GM19438 (cell line): Measurements from ENCODE around the gene TRIL.

ENCODE experiments used
- ATAC-seq: cut with Tn5 transposase; IDR thresholded peaks from one replicate; pipeline ENCODE4 v1.9.1; 2021; ENCODE audit warnings: low read depth; ENCODE audit not compliant: unreplicated experiment

Gene TRIL

GRCh38 chr7:28942168-28942567 is 16.0 kb downstream of the TRIL start:
- no peak for ATAC-seq

DNA sequence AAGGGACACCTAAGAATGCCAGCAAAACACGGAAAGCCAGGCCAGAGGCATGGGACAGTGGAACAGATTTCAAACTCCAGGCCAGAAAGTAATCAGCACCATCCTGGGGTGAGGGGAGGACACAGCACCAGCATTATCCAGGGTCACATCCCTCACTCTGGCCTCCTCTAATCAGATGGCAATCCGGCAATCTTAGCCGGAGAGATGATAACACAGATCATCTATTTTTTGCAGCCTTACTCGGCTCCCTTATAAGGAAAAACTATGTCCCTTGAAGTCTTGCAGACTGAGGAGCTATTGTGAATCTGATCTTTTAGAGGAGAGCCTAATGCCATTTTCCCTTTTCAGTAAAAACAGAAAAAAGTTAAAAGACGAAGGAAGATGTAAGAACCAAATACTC is 16.5 kb downstream of the TRIL start:
- no peak for ATAC-seq

GRCh38 chr7:28940741-28941384 is 17.3 kb downstream of the TRIL start:
- ATAC-seq: no peak

DNA sequence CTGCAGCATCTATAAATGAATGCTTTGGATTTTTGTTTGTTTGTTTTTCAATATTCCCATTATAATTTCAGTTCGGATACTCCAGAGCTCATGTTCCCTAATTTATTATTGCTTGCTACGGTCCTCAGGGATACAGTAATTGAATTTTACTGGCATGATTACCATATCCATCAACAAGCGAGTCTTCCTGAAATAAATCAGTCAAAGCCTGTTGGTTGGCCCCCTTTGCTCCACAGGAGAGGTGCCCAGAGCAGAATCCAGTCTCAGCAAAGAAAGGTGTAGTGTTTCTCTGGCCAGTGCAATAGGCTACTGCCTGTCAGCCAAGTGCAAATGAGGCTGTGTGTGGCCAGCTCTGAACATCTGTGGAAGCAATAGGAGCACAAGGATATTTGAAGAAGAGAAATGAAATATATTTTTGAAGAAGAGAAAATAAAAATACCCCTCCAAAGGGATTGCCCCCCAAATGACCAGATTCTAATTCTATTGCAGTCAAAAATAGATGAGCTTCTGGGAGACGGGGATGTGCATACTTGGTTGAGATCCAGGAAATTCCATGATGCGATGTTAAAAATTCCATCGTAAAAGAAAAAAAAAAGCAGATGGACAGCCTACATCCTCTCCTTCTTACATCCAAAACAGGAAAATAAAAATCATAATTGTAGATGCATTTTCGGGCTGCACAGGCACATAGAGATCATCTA is 18.1 kb downstream of the TRIL start:
- no peak for ATAC-seq

DNA sequence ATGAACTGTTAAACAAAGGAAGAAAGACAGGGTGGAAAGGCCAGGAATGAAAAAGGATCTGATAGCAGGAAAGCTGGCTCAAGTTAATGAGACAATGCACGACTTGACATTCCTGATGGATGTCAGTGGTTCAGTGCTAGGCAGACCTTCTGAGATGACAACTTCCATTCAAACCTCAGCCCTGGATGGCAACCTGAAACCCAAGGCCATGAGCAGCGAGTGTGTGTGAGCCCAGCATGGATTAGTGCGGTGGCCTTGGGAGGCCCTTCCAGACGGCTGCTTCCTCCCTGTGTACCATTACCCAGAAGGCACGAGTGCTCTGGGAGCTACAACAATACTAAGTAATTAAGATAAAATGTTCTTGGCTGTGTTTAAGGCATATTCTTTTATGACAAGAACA is 18.8 kb downstream of the TRIL start:
- no peak for ATAC-seq

DNA sequence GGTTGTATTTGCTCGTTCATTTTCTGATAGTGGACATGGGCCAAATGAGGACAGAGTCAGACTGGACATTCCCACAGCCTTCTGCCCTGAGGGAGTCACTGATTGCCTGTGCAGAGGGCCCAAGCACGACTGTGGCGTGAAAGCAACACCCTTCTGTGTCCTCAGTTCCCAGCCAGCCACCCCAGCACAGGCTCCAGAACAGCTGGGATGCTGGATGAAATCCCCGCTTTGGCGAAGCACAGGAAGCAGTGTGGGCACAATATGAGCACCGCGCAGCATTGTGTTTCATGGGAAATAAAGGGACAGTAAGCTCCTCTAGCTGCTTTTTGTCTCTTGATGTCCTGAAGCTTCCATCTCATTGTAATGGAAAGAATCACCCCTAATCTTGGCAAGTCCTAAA is 20.5 kb downstream of the TRIL start:
- no peak for ATAC-seq

DNA sequence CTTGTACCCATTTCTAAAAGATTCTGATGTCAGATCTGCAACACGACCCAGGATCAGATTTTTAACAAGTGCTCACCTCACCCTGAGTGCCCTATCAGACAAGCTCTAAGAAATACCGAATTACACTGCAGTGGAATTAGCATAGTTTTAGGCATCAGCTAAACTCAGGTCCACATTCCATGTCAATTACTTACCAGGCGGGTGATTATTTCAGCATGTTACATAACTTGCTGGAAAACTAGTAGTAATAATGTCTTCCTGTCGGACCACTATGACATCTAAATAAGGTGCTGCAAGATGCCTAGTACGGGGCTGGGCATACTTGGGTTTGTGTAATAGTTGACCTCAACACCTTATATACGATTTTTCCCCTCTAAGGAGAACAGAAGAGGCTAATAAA is 21.0 kb downstream of the TRIL start:
- no peak for ATAC-seq

DNA sequence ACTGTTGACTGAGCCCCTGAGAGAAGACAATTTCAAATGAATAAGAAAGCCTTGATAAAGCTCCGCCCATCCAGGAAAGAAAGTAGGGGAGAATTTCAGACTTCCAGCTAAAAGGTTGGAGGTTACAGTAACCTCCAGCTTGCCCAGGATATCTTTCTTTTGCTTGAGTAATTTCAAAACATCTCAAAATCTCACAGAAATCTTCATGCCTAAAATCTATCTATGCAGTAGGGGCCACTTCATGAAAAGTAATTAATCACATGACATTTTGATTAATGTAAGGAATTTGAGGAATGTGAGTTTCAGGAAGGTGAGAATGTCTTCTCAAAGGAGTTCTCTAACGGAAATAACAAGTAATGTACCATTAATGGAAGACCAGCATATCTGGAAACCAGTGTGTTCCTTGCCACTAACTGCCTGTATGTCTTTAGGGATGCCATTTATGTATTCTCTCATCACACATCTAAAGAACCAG is 24.2 kb downstream of the TRIL start:
- no peak for ATAC-seq

DNA sequence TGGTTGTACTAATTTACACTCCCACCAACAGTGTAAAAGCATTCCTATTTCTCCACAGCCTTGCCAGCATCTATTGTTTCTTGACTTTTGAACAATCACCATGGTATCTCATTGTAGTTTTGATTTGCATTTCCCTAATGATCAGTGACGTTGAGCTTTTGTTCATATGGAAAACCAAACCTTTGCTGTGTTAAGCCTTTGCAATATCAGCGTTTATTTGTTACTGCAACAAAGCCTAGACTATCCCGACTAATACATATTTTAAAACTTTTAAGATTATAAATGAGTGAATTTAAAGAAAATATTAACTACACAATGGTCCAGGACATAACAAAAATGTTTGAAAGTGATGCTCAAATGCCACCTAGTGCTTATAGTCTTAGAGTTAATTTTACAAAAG is 26.6 kb downstream of the TRIL start:
- ATAC-seq: no peak

- ATAC-seq: peak; percentile 88
These were observed 31.1 kb downstream of the TRIL start for GRCh38 chr7:28926871-28927597.

- no peak for ATAC-seq
These were observed 35.4 kb downstream of the TRIL start for GRCh38 chr7:28922624-28923331.

DNA sequence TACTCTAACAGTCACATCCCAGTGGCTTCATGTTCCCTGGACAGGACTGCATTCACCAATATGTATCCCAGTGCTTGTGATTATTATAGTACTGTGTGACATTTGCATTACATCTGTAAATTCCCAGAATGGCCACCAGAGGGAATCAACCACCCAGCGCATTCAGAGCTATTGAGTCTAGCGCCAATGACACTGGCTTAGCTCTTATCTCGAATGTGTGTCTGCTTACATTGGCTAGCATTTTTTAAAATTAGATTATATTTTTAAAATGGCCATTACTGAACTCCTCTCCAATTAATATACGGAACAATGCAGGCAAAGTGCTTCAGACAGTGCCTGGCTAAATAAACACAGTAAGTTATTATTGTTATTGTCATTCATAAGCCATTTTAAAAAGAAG is 36.3 kb downstream of the TRIL start:
- no peak for ATAC-seq

DNA sequence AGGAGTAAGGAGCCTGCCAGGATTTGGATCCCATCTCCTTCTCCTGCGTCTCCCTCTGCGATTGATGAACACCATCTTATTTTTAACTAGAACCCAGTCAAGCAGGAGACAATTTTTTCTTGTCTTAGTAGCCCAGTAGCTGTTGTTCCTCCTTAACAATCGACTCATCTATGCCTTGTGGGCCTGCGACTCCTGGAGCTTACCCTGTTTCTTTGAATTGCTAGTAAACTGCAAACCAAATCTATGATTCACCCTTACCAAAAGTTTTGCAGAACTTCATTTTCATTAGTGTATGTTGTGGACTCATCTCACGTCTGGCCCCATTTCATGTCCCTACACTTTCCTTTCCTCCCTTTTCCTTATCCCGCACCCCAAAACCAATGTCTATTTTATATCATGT is 37.7 kb downstream of the TRIL start:
- no peak for ATAC-seq

DNA sequence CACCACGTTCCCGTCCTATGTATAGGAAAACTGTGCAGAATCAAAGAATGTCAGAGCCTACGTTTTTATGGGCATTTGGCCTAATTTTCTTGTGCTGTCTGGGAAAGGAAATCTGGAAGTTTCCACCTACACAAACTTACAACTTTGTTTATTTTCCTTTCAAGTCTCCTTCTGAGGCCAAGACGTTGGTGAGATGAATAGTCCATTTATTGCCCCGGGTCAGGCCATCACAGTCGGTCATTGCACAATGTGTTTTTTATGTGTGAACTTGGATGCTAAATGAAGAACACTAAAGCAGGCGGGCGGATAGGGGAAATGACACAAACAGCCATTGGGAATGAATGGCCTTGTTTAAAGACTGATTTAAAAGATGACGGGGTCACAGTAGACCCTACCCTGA is 38.6 kb downstream of the TRIL start:
- no peak for ATAC-seq

DNA sequence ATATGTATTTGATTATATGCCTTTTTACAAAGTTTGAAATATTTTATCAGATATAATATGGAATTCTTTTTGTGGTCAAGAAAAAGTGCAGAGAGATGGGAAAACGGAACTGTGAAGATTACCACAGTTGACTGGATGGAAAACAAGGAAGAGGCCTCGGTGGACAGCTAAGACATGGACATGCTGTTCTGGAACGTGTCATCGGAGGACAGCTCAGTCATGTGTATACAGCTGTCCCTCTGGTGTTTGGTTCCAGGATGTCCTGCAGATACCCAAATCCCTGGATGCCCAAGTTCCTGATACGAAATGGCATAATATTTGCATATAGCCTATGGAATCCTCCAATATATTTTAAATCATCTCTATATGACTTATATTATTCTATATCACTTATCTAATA is 49.4 kb downstream of the TRIL start:
- ATAC-seq: no peak

DNA sequence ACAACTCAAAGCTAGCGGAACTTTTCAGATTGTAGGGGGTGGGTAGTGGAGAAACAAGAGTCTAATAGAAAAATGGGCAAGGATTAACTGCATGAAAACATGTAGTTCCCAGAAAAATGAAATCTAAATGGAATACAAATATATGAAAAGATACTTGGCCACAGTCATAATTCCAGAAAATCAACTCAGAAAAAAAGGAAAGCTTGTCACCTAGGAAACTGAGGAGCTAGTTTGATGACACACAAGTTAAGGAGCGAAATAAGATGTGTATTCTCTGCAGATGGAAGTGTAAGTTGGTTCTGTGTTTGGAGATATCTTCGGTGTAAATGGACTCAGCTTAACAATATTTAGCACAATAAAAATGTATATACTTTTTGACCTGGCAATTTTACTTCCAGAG is 52.7 kb downstream of the TRIL start:
- ATAC-seq: no peak

DNA sequence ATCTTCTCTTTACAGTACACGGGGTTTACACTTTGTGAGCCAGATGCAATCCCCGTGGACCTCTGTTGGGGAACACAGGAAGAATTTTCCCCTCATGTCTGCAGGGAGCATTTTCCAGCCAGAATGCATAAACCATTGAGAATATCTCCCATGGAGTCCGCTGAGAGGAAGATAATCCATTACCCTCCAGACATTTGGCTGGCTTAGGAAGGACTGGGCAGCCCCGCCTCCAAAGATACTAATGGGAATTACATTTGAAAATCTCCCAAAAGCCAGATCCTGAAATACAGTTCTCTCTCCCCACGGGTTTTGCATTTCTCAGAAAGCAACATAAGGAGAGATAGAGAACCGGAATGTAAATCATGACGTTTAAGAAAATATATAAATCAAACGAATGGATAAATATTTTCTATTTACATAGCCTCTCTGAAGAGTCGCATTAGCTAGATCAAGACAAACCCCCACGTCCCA is 53.5 kb downstream of the TRIL start:
- no peak for ATAC-seq

GRCh38 chr7:28903730-28904577 is 54.2 kb downstream of the TRIL start:
- ATAC-seq: no peak
